HL-60 (cell line): ENCODE data around the gene CLSTN1.
"Not testable (repeated sequence)": the region's sequence is repeated elsewhere in the genome, so short reads cannot be mapped to it uniquely, and the experiment has no call there.

Source experiments
- DNase-seq, 2 experiments: peaks; one replicate each; pipeline ENCODE4 v3.0.0-alpha.2; 2010 to 2020; ENCODE audit warnings: low read depth in 1 of 2, low spot score in 1 of 2
- H3K27ac ChIP-seq: fragments of 250-450 bp; sonication (Bioruptor Pico); replicated peaks from 2 replicates; pipeline ENCODE4 v1.5.1; 2020; ENCODE audit warnings: mild to moderate bottlenecking, moderate library complexity
- H3K27me3 ChIP-seq: fragments of 250-450 bp; sonication (Bioruptor Pico); 2 replicates; pipeline ENCODE4 v1.5.1; 2021; ENCODE audit warnings: mild to moderate bottlenecking, moderate library complexity; ENCODE audit not compliant: insufficient read depth, poor library complexity, severe bottlenecking
- H3K4me3 ChIP-seq: replicated peaks from 2 replicates; pipeline ENCODE4 v1.5.1; 2011; ENCODE audit warnings: mild to moderate bottlenecking, control low read depth, low read length; ENCODE audit not compliant: insufficient read depth
- GABPA ChIP-seq: IDR thresholded peaks from 2 replicates; pipeline ENCODE4 v1.6.1; 2012; ENCODE audit warnings: low read depth
- POLR2AphosphoS5 ChIP-seq: IDR thresholded peaks from 2 replicates; pipeline ENCODE4 v1.6.1; 2012; ENCODE audit warnings: low read depth
- REST ChIP-seq: IDR thresholded peaks from 2 replicates; pipeline ENCODE4 v1.6.1; 2012; ENCODE audit warnings: low read depth; ENCODE audit not compliant: insufficient replicate concordance
- SPI1 ChIP-seq: IDR thresholded peaks from 2 replicates; pipeline ENCODE4 v1.6.1; 2012; ENCODE audit warnings: low read depth, mild to moderate bottlenecking, borderline replicate concordance
- TF ChIP-seq, protein P1 (sequence below): IDR thresholded peaks from one replicate; pipeline ENCODE4 v1.5.1; 2011; ENCODE audit warnings: low read length, control low read depth, inconsistent platforms; ENCODE audit not compliant: insufficient read depth

Gene CLSTN1

DNA sequence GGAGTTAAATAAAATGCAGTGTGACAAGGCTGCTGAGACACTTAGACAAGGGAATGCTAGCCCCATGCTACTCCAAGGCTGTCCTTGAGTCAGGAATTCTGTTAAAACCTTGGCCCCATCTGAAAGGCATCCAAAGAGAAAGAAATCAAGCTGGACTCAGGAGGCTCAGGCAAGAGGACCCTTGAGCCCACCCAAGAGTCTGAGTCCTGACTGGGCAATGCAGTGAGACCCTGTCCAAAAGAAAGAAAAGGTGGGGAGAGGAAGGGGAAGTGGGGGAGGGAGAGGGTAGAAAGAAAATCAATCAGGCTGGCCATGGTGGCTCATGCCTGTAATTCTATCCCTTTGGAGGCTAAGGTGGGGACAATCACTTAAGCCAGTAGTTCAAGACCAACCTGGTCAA lies 26.7 kb downstream of the CLSTN1 start:
- no peak overlapping the region for H3K4me3 ChIP-seq
- TF ChIP-seq GABPA (no peak), POLR2AphosphoS5 (no peak), SPI1 (no peak), REST (no peak)
- TF ChIP-seq, protein P1, sequence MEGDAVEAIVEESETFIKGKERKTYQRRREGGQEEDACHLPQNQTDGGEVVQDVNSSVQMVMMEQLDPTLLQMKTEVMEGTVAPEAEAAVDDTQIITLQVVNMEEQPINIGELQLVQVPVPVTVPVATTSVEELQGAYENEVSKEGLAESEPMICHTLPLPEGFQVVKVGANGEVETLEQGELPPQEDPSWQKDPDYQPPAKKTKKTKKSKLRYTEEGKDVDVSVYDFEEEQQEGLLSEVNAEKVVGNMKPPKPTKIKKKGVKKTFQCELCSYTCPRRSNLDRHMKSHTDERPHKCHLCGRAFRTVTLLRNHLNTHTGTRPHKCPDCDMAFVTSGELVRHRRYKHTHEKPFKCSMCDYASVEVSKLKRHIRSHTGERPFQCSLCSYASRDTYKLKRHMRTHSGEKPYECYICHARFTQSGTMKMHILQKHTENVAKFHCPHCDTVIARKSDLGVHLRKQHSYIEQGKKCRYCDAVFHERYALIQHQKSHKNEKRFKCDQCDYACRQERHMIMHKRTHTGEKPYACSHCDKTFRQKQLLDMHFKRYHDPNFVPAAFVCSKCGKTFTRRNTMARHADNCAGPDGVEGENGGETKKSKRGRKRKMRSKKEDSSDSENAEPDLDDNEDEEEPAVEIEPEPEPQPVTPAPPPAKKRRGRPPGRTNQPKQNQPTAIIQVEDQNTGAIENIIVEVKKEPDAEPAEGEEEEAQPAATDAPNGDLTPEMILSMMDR, result no peak
- no peaks in the 10 kb centered on the region for H3K27me3 ChIP-seq
- no peak overlapping the region for H3K27ac ChIP-seq
- no peak for DNase-seq

GRCh38 chr1:9794081-9794480 lies 29.7 kb downstream of the CLSTN1 start:
- no peak for DNase-seq
- Histone ChIP-seq H3K27me3 (no peaks in the 10 kb centered on the region), H3K27ac (no peak overlapping the region), H3K4me3 (no peak overlapping the region)
- no peak for TF ChIP-seq GABPA

DNA sequence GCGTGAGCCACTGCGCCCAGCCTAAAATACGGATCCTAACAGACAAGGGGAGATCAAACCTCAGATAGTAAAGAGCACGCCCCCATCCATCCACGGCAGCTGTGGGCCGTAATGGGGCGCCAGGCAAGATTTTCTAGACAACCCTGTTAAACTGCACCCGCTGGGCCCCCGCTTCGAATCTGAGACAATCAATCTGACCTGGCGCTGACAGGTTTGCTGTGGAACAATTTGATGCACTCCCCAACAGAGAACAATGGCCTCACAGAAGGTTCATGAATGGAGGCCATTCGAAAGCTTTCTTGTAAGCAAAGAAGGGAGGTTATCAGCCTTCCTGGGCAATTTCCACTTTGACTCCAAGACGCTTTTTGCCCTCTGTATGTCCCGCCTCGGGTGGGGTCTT lies 30.5 kb downstream of the CLSTN1 start:
- TF ChIP-seq POLR2AphosphoS5 (no peak), REST (no peak), GABPA (no peak), SPI1 (no peak)
- TF ChIP-seq, protein P1, result no peak
- DNase-seq, result no peak
- H3K27ac ChIP-seq, result no peak overlapping the region
- H3K4me3 ChIP-seq, result no peak overlapping the region
- no peaks in the 10 kb centered on the region for H3K27me3 ChIP-seq

GRCh38 chr1:9792156-9793042 lies 31.4 kb downstream of the CLSTN1 start:
- DNase-seq, result no peak

DNA sequence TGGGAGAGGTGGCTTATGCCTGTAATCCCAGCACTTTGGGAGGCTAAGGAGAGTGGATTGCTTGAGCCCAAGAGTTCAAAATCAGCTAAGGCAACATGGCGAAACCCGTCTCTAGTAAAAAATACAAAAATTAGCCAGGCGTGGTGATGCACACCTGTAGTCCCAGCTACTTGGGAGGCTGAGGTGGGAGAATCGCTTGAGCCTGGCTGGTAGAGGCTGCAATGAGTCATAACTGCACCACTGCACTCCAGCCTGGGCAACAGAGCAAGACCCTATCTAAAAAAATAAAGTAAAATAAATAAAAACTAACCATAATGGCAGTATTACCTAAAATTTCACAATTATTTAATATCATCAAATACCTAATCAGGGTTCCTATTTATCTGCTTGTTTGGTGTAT lies 34.1 kb downstream of the CLSTN1 start:
- H3K27me3 ChIP-seq, H3K27ac ChIP-seq, DNase-seq, H3K4me3 ChIP-seq: not testable (repeated sequence)

More at GRCh38 chr1:9792156-9793042, 31.4 kb downstream of the CLSTN1 start:
- Histone ChIP-seq H3K27ac (no peak overlapping the region), H3K27me3 (no peaks in the 10 kb centered on the region), H3K4me3 (no peak overlapping the region)
- no peak for TF ChIP-seq POLR2AphosphoS5
- no peak for TF ChIP-seq REST
- no peak for TF ChIP-seq GABPA
